CD4-positive, alpha-beta T cell (primary cell): Measurements from ENCODE around the gene BLM. TPM values are rescaled to one million over a fixed set of nuclear protein-coding genes. Genes with fewer than 3 reads are reported as not detected.
A peak's percentile ranks its signal among the peaks of the same experiment; 100 is the strongest.

Experiments
- ATAC-seq: fragments of 200-7000 bp; cut with Tn5 transposase; one replicate; pipeline ENCODE4 v1.10.0; 2022; ENCODE audit warnings: mild to moderate bottlenecking; ENCODE audit not compliant: poor library complexity
- CTCF ChIA-PET: fragments of 350-600 bp; sonication (Branson Sonifier 250); formaldehyde crosslinking; loops from one replicate; lab custom pipeline; 2021; ENCODE audit warnings: antibody characterized with exemption, inconsistent platforms; lab: Charles Lee
- POLR2A ChIA-PET: fragments of 350-600 bp; sonication (Branson Sonifier 250); formaldehyde crosslinking; loops from one replicate; lab custom pipeline; 2021; ENCODE audit warnings: antibody characterized with exemption, inconsistent platforms; lab: Charles Lee
- DNase-seq, 14 experiments: peaks; one replicate each; pipeline ENCODE4 v3.0.0-alpha.2; 2013 to 2020; ENCODE audit warnings: mixed read lengths in 2 of 14
- H3K27ac ChIP-seq, 2 donors: one replicate each; pipeline versions ENCODE4 v1.5.1 to v1.7.0; 2013; ENCODE audit warnings: low read length in 2 of 2, low read depth in 1 of 2, mild to moderate bottlenecking in 1 of 2
- H3K27me3 ChIP-seq, 2 experiments: 1 replicate in 1 of 2; 2 replicates in 1 of 2; pipeline versions ENCODE4 v1.6.1 to v1.7.0; 2013; ENCODE audit warnings: low read length in 2 of 2, control low read depth in 1 of 2, mild to moderate bottlenecking in 1 of 2, moderate library complexity in 1 of 2; ENCODE audit not compliant: insufficient read depth in 2 of 2, control insufficient read depth in 1 of 2
- H3K36me3 ChIP-seq: one replicate; pipeline ENCODE4 v1.6.1; 2013; ENCODE audit warnings: low read length, control low read depth; ENCODE audit not compliant: insufficient read depth
- H3K4me1 ChIP-seq: one replicate; pipeline ENCODE4 v1.6.1; 2013; ENCODE audit warnings: low read length, control low read depth; ENCODE audit not compliant: insufficient read depth
- H3K4me3 ChIP-seq: one replicate; pipeline ENCODE4 v1.5.1; 2013; ENCODE audit warnings: mild to moderate bottlenecking, low read length, moderate library complexity
- H3K9me3 ChIP-seq, 2 experiments: 1 replicate in 1 of 2; 2 replicates in 1 of 2; pipeline versions ENCODE4 v1.6.1 to v1.7.0; 2013; ENCODE audit warnings: low read length in 2 of 2, mild to moderate bottlenecking in 2 of 2, control low read depth in 1 of 2, moderate library complexity in 1 of 2; ENCODE audit not compliant: control insufficient read depth in 1 of 2, insufficient read depth in 1 of 2
- H3K27ac Mint-ChIP-seq: one replicate; pipeline ENCODE4 v1.8.0; 2020; ENCODE audit warnings: mixed read lengths
- H3K27me3 Mint-ChIP-seq: one replicate; pipeline ENCODE4 v1.8.0; 2021; ENCODE audit warnings: mixed read lengths
- H3K36me3 Mint-ChIP-seq: one replicate; pipeline ENCODE4 v1.8.0; 2021; ENCODE audit warnings: low read depth, mixed read lengths
- H3K4me1 Mint-ChIP-seq: one replicate; pipeline ENCODE4 v1.8.0; 2021; ENCODE audit warnings: low read depth, mixed read lengths
- H3K4me3 Mint-ChIP-seq: one replicate; pipeline ENCODE4 v1.8.0; 2020; ENCODE audit warnings: mild to moderate bottlenecking, mixed read lengths
- H3K9me3 Mint-ChIP-seq: one replicate; pipeline ENCODE4 v1.8.0; 2020; ENCODE audit warnings: mixed read lengths
- CTCF ChIP-seq: fragments of 200-600 bp; IDR thresholded peaks from one replicate; pipeline ENCODE4 v1.8.0; 2022; ENCODE audit warnings: antibody characterized with exemption, mild to moderate bottlenecking
- intact Hi-C, 2 experiments: fragments of 100-400 bp; cut with DNase I in 1 of 2; cut with micrococcal nuclease in 1 of 2; formaldehyde crosslinking; loops; one replicate each; pipeline versions ENCODE4 v1.15.1 to v1.9.0; 2023 to 2025; cut with DNase I, micrococcal nuclease
- total RNA-seq, 174 experiments: library from RNA in 2 of 174; stranded (reverse) in 2 of 174; gene quantifications; one replicate each; pipeline ENCODE4 v1.2.3 and lab custom pipeline; 2021 to 2026

BLM gene
- total RNA-seq, 2 experiments from 2014 or later = 1.6 to 1.8 TPM

GRCh38 chr15:90812171-90812957 is 95.2 kb downstream of the BLM start:
- POLR2A ChIA-PET = no interaction called here
- peaks cover 14% of the 10 kb centered on the region for H3K36me3 Mint-ChIP-seq
- intact Hi-C loops = no loop called here
- TF ChIP-seq CTCF = no peak
- no peaks in the 10 kb centered on the region for H3K27me3 ChIP-seq
- H3K36me3 ChIP-seq = peaks cover 10% of the 10 kb centered on the region
- DNase-seq (no peak), ATAC-seq (no peak)
- no peaks in the 10 kb centered on the region for H3K27me3 Mint-ChIP-seq
- no peak overlapping the region for H3K27ac Mint-ChIP-seq
- no peaks in the 10 kb centered on the region for H3K9me3 ChIP-seq
- H3K4me1 ChIP-seq = peaks cover 40% of the 10 kb centered on the region
- H3K4me1 Mint-ChIP-seq = peaks cover 25% of the 10 kb centered on the region
- H3K9me3 Mint-ChIP-seq = no peaks in the 10 kb centered on the region
- H3K4me3 Mint-ChIP-seq = no peak overlapping the region
- no peak overlapping the region for H3K27ac ChIP-seq
- CTCF ChIA-PET = no interaction called here
- no peak overlapping the region for H3K4me3 ChIP-seq

- TF ChIP-seq CTCF = no peak
- Mint-ChIP-seq H3K9me3 (no peaks in the 10 kb centered on the region), H3K36me3 (peaks cover 14% of the 10 kb centered on the region), H3K27me3 (no peaks in the 10 kb centered on the region), H3K4me3 (no peak overlapping the region), H3K27ac (no peak overlapping the region), H3K4me1 (peaks cover 23% of the 10 kb centered on the region)
- no peak for DNase-seq
- intact Hi-C loops = no loop called here
- H3K27me3 ChIP-seq = no peaks in the 10 kb centered on the region
- H3K4me3 ChIP-seq = no peak overlapping the region
- ChIA-PET CTCF (no interaction called here), POLR2A (no interaction called here)
- H3K36me3 ChIP-seq = peaks cover 10% of the 10 kb centered on the region
- no peak overlapping the region for H3K27ac ChIP-seq
- H3K4me1 ChIP-seq = peaks cover 44% of the 10 kb centered on the region
- no peaks in the 10 kb centered on the region for H3K9me3 ChIP-seq
- ATAC-seq = no peak
Measured at GRCh38 chr15:90812958-90813265, 95.8 kb downstream of the BLM start.

- Histone ChIP-seq H3K9me3 (no peaks in the 10 kb centered on the region), H3K27ac (peak overlapping the region in 1 of 2 donors; percentile 15), H3K27me3 (no peaks in the 10 kb centered on the region), H3K4me3 (no peak overlapping the region), H3K36me3 (peaks cover 7% of the 10 kb centered on the region), H3K4me1 (peaks cover 53% of the 10 kb centered on the region)
- ChIA-PET POLR2A (no interaction called here), CTCF (no interaction called here)
- peaks cover 26% of the 10 kb centered on the region for H3K4me1 Mint-ChIP-seq
- H3K27ac Mint-ChIP-seq = peak overlapping the region; percentile 50
- no peak for ATAC-seq
- H3K9me3 Mint-ChIP-seq = no peaks in the 10 kb centered on the region
- intact Hi-C loops = no loop called here
- no peak for TF ChIP-seq CTCF
- peaks cover 14% of the 10 kb centered on the region for H3K36me3 Mint-ChIP-seq
- H3K4me3 Mint-ChIP-seq = no peak overlapping the region
- no peaks in the 10 kb centered on the region for H3K27me3 Mint-ChIP-seq
- peak in 1 of 14 experiments; percentile 13 for DNase-seq
Measured at GRCh38 chr15:90813796-90814190, 96.6 kb downstream of the BLM start.
